Nephron progenitor cell (in vitro differentiated cells): Measurements from ENCODE around the gene MYO1B.

Experiments
- DNase-seq: peaks from one replicate; pipeline ENCODE4 v3.0.0; 2021
- H3K27ac Mint-ChIP-seq: 2 replicates; pipeline ENCODE4 v1.8.0; 2021; ENCODE audit warnings: mild to moderate bottlenecking, moderate library complexity, mixed read lengths
- H3K27me3 Mint-ChIP-seq: 2 replicates; pipeline ENCODE4 v1.8.0; 2021; ENCODE audit warnings: mild to moderate bottlenecking, low read depth, mixed read lengths; ENCODE audit not compliant: poor library complexity
- H3K36me3 Mint-ChIP-seq: 2 replicates; pipeline ENCODE4 v1.8.0; 2021; ENCODE audit warnings: low read depth, mixed read lengths
- H3K4me1 Mint-ChIP-seq: 2 replicates; pipeline ENCODE4 v1.8.0; 2021; ENCODE audit warnings: mixed read lengths
- H3K4me3 Mint-ChIP-seq: 2 replicates; pipeline ENCODE4 v1.8.0; 2021; ENCODE audit warnings: mild to moderate bottlenecking, moderate library complexity, mixed read lengths
- H3K9me3 Mint-ChIP-seq: 2 replicates; pipeline ENCODE4 v1.8.0; 2021; ENCODE audit warnings: mild to moderate bottlenecking, moderate library complexity, mixed read lengths
- TF ChIP-seq, protein P1 (sequence below): fragments of 200-600 bp; sonication (generic); IDR thresholded peaks from 2 replicates; pipeline ENCODE4 v1.5.0; 2021; ENCODE audit warnings: antibody characterized with exemption

Gene MYO1B

DNA sequence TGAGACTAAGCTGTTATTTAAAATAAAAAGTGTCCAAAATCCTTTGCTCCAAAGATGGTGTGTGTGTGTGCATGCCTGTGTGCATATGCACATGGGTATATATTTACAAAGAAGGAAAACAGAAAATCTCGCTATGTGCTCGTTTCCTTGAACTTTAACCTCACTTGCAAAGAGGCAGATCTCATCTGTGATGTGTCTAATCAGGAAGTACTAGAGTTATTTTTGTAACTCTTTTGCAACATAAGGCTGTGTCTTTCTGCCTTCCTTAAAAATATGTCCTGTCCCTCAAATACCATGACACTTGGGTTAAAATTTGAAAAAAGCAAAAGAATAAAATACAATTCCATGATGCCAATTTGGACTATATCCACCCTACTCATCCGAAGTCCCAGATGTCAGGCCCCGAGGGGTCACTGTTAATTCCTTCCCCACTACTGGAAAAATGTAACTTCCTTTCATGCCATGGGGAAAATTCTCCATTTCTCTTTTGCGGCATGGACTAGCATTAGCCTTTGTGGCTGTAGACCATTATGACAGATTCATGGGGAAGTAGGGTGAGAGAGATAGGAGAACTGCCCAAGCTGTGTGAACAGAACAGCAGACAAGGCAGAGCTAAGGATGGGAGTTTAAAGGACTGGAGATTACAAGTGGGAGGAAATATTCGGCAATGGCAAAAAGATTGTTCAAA is 191.3 kb downstream of the MYO1B start:
- peak overlapping the region; percentile 54 for H3K27ac Mint-ChIP-seq
- DNase-seq: no peak
- no peaks in the 10 kb centered on the region for H3K36me3 Mint-ChIP-seq
- H3K4me1 Mint-ChIP-seq: peaks cover 20% of the 10 kb centered on the region
- H3K27me3 Mint-ChIP-seq: no peaks in the 10 kb centered on the region
- no peaks in the 10 kb centered on the region for H3K9me3 Mint-ChIP-seq
- no peak overlapping the region for H3K4me3 Mint-ChIP-seq
- TF ChIP-seq, protein P1, sequence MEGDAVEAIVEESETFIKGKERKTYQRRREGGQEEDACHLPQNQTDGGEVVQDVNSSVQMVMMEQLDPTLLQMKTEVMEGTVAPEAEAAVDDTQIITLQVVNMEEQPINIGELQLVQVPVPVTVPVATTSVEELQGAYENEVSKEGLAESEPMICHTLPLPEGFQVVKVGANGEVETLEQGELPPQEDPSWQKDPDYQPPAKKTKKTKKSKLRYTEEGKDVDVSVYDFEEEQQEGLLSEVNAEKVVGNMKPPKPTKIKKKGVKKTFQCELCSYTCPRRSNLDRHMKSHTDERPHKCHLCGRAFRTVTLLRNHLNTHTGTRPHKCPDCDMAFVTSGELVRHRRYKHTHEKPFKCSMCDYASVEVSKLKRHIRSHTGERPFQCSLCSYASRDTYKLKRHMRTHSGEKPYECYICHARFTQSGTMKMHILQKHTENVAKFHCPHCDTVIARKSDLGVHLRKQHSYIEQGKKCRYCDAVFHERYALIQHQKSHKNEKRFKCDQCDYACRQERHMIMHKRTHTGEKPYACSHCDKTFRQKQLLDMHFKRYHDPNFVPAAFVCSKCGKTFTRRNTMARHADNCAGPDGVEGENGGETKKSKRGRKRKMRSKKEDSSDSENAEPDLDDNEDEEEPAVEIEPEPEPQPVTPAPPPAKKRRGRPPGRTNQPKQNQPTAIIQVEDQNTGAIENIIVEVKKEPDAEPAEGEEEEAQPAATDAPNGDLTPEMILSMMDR: no peak

DNA sequence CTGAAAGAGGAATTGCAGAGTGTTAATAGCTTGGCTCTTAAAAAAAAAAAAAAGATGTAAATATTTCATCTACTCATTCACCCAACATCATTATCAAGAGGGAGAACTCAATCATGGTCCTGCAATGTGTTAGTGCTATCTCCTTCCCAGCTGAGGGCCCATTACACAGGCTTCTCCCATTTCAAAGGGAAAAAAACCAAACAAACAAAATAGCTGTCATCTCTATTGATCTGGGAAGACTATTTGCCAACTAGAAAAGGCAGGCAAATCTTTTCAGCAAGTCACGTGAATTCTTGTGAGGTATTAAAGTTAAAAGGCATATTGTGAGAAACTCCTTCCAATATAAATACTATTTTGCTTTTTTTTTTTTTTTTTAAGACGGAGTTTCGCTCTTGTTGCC is 194.3 kb downstream of the MYO1B start:
- DNase-seq: no peak
- Mint-ChIP-seq H3K9me3 (no peaks in the 10 kb centered on the region), H3K4me1 (peaks cover 25% of the 10 kb centered on the region), H3K27ac (no peak overlapping the region), H3K4me3 (no peak overlapping the region), H3K36me3 (no peaks in the 10 kb centered on the region), H3K27me3 (no peaks in the 10 kb centered on the region)
- TF ChIP-seq, protein P1: no peak

DNA sequence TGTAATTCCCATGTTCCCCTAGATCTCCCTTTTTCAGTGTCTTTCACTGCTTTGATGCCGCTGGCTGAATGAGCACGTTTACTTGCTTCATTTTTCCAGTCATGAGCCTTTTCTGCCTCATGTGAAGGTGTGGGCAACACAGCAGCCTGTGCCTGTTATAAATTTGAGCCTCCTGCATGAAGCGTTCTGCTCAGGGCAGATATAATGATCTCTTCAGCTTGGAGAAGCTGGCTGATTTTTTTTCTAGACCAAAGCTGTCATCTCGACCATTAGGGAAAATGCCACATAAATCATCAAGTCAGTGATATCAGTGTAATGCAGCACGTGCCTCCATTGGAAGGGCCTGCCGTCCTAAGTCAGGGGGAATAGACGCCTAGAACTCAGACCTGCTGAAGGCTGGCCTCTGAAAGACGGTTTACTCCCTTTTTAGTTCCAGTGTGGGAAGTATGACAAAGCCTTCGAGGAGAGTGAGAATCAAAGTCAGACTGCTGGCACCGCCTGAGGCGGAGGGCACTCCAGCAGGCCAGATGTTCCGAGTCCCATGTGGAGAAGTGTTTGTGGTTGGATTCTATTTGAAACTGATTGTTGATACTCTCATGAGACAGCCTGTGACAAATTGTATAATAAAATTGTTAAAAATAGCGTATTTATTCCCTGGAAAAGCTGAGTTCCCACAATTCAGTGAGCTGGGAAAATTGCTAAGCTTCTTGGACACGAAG is 196.5 kb downstream of the MYO1B start:
- Mint-ChIP-seq H3K27ac (peak overlapping the region; percentile 82), H3K9me3 (no peaks in the 10 kb centered on the region), H3K36me3 (no peaks in the 10 kb centered on the region), H3K4me3 (no peak overlapping the region), H3K4me1 (peaks cover 25% of the 10 kb centered on the region), H3K27me3 (peaks cover 3% of the 10 kb centered on the region)
- no peak for DNase-seq
- TF ChIP-seq, protein P1: no peak

DNA sequence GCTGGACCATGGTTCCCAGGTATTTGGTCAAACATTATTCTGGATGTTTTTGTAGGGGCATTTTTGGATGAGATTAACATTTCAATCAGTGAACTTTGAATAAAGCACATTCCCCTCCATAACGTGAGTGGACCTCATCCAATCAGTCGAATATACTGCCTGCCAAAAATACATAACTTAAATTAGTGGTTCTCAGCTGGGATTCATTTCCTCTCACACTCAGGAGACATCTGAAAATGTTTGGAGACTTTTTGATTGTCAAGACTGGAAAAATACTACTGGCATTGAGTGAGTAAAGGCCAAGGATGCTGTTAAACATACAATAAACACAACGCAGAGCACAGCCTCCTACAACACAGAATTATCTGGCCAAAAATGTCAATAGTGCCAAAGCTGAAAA is 198.2 kb downstream of the MYO1B start:
- Mint-ChIP-seq H3K36me3 (no peaks in the 10 kb centered on the region), H3K27me3 (peaks cover 3% of the 10 kb centered on the region), H3K4me3 (no peak overlapping the region), H3K9me3 (no peaks in the 10 kb centered on the region), H3K4me1 (peaks cover 19% of the 10 kb centered on the region), H3K27ac (no peak overlapping the region)
- TF ChIP-seq, protein P1: no peak
- DNase-seq: no peak

DNA sequence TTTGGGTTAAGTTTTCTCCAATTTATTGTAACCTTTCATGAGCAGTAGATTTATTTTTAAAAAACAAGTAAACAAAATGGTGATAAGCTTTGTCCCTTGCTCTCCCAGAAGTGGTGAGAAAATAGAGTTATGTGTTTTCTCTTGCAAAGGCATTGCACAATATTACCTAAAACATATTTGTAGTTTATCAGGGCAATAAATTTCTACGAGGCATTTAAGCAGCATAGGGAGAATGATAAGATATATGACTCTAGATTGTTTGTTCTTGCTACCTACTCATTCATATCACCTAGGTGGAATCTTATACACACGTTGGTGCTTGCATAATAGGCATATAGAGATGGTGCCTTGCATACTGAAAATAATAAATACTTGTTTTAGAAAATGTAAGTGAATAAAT is 201.7 kb downstream of the MYO1B start:
- Mint-ChIP-seq H3K9me3 (no peaks in the 10 kb centered on the region), H3K4me3 (no peak overlapping the region), H3K27ac (no peak overlapping the region), H3K4me1 (peaks cover under 1% of the 10 kb centered on the region), H3K27me3 (peaks cover 3% of the 10 kb centered on the region), H3K36me3 (no peaks in the 10 kb centered on the region)
- no peak for DNase-seq
- TF ChIP-seq, protein P1: no peak
